ENCODE data around the gene TAF10. TPM values are rescaled to one million over a fixed set of nuclear protein-coding genes. Genes with fewer than 3 reads are reported as not detected.

TAF10 gene
- total RNA-seq, 1 donor from 2014 or later, result 154 TPM

DNA sequence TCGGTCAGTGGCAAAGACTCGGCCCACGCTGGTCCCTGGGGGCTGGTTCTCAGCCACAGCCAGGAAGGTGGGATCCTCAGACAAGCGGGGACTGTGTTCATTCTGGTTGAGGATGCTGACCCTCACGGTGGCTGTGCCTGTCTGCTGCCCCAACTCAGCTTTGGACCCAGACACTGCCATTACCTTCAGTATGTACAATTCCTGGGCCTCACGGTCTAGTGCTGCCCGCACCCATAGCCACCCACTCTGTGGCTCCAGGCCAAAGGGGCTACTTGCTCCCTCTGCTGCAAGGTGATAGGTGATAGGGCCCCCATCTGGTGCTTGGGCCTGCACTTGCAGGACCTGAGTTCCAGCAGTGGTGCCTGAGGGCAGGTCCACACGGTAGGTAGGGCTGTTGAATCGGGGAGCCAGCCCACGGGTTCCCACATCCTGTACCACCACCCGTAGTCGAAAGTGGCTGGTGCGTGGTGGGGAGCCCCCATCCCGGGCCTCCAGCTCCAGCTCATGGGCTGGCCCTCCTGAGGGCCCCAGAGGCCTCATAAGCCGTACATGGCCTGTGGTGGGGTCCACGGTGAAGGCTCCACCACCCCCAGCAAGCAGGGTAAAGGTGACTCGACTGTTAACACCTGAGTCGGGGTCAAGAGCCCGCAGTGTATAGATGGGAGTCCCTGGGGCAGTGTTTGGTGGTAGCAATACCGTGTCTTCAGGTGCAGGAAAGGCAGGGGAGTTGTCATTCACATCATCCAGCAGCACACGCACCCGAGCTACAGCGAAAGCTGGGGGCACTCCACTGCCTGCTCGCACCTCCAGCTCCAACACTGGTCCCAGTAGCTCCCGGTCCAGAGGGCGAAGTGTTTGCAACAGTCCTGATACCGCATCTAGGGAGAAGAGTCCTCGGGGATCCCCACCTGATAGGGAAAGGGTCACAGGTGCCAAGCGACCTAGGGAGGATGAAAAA lies 20.4 kb upstream of the TAF10 start:
- TF ChIP-seq, protein P1, sequence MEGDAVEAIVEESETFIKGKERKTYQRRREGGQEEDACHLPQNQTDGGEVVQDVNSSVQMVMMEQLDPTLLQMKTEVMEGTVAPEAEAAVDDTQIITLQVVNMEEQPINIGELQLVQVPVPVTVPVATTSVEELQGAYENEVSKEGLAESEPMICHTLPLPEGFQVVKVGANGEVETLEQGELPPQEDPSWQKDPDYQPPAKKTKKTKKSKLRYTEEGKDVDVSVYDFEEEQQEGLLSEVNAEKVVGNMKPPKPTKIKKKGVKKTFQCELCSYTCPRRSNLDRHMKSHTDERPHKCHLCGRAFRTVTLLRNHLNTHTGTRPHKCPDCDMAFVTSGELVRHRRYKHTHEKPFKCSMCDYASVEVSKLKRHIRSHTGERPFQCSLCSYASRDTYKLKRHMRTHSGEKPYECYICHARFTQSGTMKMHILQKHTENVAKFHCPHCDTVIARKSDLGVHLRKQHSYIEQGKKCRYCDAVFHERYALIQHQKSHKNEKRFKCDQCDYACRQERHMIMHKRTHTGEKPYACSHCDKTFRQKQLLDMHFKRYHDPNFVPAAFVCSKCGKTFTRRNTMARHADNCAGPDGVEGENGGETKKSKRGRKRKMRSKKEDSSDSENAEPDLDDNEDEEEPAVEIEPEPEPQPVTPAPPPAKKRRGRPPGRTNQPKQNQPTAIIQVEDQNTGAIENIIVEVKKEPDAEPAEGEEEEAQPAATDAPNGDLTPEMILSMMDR (IDR thresholded peaks at IDR 0.05), result no peak
- no peaks in the 10 kb centered on the region for H3K36me3 Mint-ChIP-seq (ENCODE audit: low read depth)

DNA sequence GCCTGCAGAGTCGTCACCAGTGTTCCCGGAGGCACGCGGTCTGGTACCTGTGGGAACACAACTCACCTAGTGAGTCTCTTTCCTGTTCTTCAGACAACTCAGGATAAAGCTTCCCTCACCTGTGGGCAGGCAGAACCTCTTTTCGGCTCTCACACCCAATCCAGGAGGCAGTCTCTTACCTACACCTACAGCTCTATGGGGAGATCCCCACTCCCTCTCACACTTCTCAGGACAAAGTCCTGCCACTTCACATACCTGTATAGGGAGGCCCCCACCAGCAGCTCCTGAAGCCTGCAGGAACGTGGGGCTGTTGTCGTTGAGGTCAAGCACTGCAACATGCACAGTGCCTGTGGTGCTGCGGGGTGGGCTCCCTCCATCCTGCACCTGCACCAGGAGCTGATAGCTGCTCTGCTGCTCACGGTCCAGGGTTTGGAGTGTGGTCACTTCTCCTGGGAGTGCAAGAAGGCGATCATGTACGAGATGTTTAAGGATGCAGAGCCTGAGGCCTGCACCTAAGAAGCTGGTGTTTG lies 19.4 kb upstream of the TAF10 start:
- H3K27ac Mint-ChIP-seq, result no peak overlapping the region
- CTCF ChIA-PET, result interaction anchor here (1.2 kb wide), 1 partner anchor 36 kb away, joined by 5 read pairs; no protein-coding TSS in a partner anchor

More for the DNA sequence above, 20.4 kb upstream of the TAF10 start:
- POLR2A ChIA-PET, result no interaction called here
- CTCF ChIA-PET, result no interaction called here
- ATAC-seq (ENCODE audit: low read depth), result no peak
- no peaks in the 10 kb centered on the region for H3K27me3 Mint-ChIP-seq
- no peak overlapping the region for H3K27ac Mint-ChIP-seq
- H3K4me3 Mint-ChIP-seq, result no peak overlapping the region
- intact Hi-C loops (cut with micrococcal nuclease), result no loop called here
- H3K4me1 Mint-ChIP-seq, result peaks cover 10% of the 10 kb centered on the region
- no peak for DNase-seq
- H3K9me3 Mint-ChIP-seq, result no peaks in the 10 kb centered on the region

DNA sequence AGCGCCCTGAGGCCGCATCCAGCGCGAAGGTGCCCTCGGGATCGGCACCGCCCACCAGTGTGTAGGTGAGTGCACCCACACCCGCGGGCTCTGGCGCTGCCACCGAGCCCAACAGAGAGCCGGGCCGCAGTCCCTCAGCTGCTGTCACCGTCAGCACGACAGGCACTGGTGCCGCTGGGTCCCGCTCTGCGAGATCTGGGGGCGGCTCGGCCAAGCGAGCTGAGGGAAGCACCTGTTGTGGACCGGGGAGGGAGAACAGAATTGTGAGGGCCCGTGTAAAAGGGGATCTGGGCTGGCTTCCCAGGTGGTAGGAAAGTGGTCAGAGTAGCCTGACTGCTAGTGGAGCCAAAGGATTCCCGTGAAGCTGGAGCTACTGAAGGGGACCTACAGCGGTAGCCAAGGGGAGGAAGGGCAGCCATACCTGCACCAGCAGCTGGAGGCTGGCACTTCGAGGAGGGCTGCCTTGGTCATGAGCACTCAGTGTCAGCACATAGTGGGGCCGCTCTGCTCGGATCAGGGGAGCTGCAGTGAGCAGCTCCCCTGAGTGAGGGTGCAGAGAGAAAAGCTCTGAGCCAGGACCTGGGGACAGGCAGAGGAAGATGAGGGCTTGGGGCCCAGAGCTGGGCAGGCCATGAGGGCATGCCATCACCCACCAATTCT lies 18.7 kb upstream of the TAF10 start:
- Mint-ChIP-seq H3K27me3 (no peaks in the 10 kb centered on the region), H3K4me3 (no peak overlapping the region), H3K9me3 (no peaks in the 10 kb centered on the region), H3K4me1 (peaks cover 20% of the 10 kb centered on the region), H3K36me3 (ENCODE audit: low read depth) (no peaks in the 10 kb centered on the region), H3K27ac (no peak overlapping the region)
- DNase-seq (no peak), ATAC-seq (ENCODE audit: low read depth) (no peak)
- TF ChIP-seq, protein P1 (IDR thresholded peaks at IDR 0.05), result no peak
- ChIA-PET CTCF (interaction anchor here (1.2 kb wide), 1 partner anchor 37 kb away, joined by 5 read pairs; no protein-coding TSS in a partner anchor), POLR2A (no interaction called here)
- intact Hi-C loops (cut with micrococcal nuclease), result no loop called here

More for the DNA sequence above, 19.4 kb upstream of the TAF10 start:
- H3K36me3 Mint-ChIP-seq (ENCODE audit: low read depth), result no peaks in the 10 kb centered on the region
- DNase-seq (peak; percentile 11), ATAC-seq (ENCODE audit: low read depth) (no peak)
- H3K27me3 Mint-ChIP-seq, result no peaks in the 10 kb centered on the region
- TF ChIP-seq, protein P1 (IDR thresholded peaks at IDR 0.05), result no peak
- no peaks in the 10 kb centered on the region for H3K9me3 Mint-ChIP-seq
- no peak overlapping the region for H3K4me3 Mint-ChIP-seq
- H3K4me1 Mint-ChIP-seq, result peaks cover 18% of the 10 kb centered on the region
- POLR2A ChIA-PET, result no interaction called here
- intact Hi-C loops (cut with micrococcal nuclease), result no loop called here

DNA sequence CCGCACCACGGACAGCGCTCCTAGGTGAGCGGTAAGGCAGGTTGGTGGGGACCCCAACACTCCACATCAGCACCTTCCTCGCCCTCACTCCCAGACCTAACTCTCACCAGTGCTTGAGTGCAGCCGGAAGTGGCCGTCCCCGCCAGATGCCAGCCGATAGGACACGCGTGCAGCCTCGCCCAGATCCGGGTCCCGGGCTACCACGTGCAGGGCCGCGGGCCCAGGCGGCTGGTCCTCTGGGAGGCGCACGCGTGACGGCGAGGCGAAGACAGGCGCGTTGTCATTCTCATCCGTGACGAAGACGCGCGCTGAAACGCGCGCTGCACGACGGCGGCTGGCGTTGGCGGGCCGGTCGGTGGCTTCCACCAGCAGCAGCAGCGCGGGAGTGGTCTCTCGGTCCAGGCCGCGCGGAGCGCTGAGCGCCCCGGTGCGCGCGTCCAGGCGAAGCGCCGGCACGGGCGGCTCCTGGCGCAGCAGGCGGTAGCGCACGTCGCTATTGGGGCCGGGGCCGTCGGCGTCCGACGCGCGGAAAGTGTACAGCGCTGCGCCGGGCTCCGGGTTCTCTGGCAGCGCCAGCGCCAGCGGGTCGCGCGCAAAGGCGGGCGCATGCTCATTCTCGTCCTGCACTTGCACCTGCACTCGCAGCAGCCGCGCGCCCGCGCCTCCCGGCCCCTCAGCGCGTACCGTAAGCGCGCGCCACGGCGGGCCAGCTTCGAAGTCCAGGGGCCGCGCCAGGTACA lies 18.0 kb upstream of the TAF10 start:
- H3K27ac Mint-ChIP-seq, result no peak overlapping the region
- TF ChIP-seq, protein P1 (IDR thresholded peaks at IDR 0.05), result no peak
- H3K9me3 Mint-ChIP-seq, result no peaks in the 10 kb centered on the region
- ChIA-PET POLR2A (interaction anchor here (1.2 to 1.3 kb wide), 2 partner anchors 9 to 12 kb away, joined by 4 read pairs; no protein-coding TSS in a partner anchor), CTCF (interaction anchor here (0.9 kb wide), 1 partner anchor 11 kb away, joined by 3 read pairs; the partner anchor contains the start of gene TPP1)
- H3K36me3 Mint-ChIP-seq (ENCODE audit: low read depth), result no peaks in the 10 kb centered on the region
- H3K27me3 Mint-ChIP-seq, result no peaks in the 10 kb centered on the region
- no peak for ATAC-seq (ENCODE audit: low read depth)
- intact Hi-C loops (cut with micrococcal nuclease), result no loop called here
- H3K4me3 Mint-ChIP-seq, result no peak overlapping the region
- no peak for DNase-seq
- H3K4me1 Mint-ChIP-seq, result peaks cover 20% of the 10 kb centered on the region

Measured in activated B cell treated with CpG ODN at 0.5 μM for 24 hours (primary cell).